Nephron (organoid): Measurements from ENCODE around the gene CHTF18.

Experiments used
- H3K27ac Mint-ChIP-seq, 3 experiments: 2 replicates each; pipeline ENCODE4 v1.8.0; 2020; ENCODE audit warnings: mixed read lengths in 3 of 3, mild to moderate bottlenecking in 2 of 3, moderate library complexity in 1 of 3
- H3K27me3 Mint-ChIP-seq: 2 replicates; pipeline ENCODE4 v1.8.0; 2021; ENCODE audit warnings: low read depth, mild to moderate bottlenecking, moderate library complexity, mixed read lengths
- H3K36me3 Mint-ChIP-seq: 2 replicates; pipeline ENCODE4 v1.8.0; 2020; ENCODE audit warnings: low read depth, mixed read lengths
- H3K4me1 Mint-ChIP-seq: 2 replicates; pipeline ENCODE4 v1.8.0; 2020; ENCODE audit warnings: mixed read lengths
- H3K4me3 Mint-ChIP-seq, 3 experiments: 2 replicates each; pipeline ENCODE4 v1.8.0; 2020; ENCODE audit warnings: mild to moderate bottlenecking in 3 of 3, mixed read lengths in 3 of 3, moderate library complexity in 2 of 3
- H3K9me3 Mint-ChIP-seq: 2 replicates; pipeline ENCODE4 v1.8.0; 2020; ENCODE audit warnings: mixed read lengths
- CTCF ChIP-seq, 3 experiments: fragments of 200-600 bp; sonication (generic); IDR thresholded peaks; one replicate each; pipeline ENCODE4 v1.5.0; 2021; ENCODE audit warnings: antibody characterized with exemption in 3 of 3; ENCODE audit not compliant: unreplicated experiment in 3 of 3

The CHTF18 gene

GRCh38 chr16:802914-803753 lies 14.7 kb downstream of the CHTF18 start:
- Mint-ChIP-seq H3K27ac (no peak overlapping the region), H3K4me3 (no peak overlapping the region), H3K27me3 (peaks cover 45% of the 10 kb centered on the region), H3K36me3 (peaks cover 4% of the 10 kb centered on the region), H3K9me3 (peaks cover 3% of the 10 kb centered on the region), H3K4me1 (peaks cover 12% of the 10 kb centered on the region)
- TF ChIP-seq CTCF (IDR thresholded peaks at IDR 0.05; ENCODE audit: unreplicated experiment in 3 of 3) = no peak

GRCh38 chr16:803754-804080 lies 15.3 kb downstream of the CHTF18 start:
- peaks cover 44% of the 10 kb centered on the region for H3K27me3 Mint-ChIP-seq
- H3K27ac Mint-ChIP-seq = no peak overlapping the region
- H3K9me3 Mint-ChIP-seq = peaks cover 6% of the 10 kb centered on the region
- no peak overlapping the region for H3K4me3 Mint-ChIP-seq
- TF ChIP-seq CTCF (IDR thresholded peaks at IDR 0.05; ENCODE audit: unreplicated experiment in 3 of 3) = no peak
- H3K4me1 Mint-ChIP-seq = peaks cover 12% of the 10 kb centered on the region
- H3K36me3 Mint-ChIP-seq = peaks cover 4% of the 10 kb centered on the region

- Mint-ChIP-seq H3K36me3 (peaks cover 4% of the 10 kb centered on the region), H3K27me3 (peaks cover 41% of the 10 kb centered on the region), H3K27ac (no peak overlapping the region), H3K4me3 (peak overlapping the region; percentile 17 to 33 (median 19)), H3K4me1 (peaks cover 12% of the 10 kb centered on the region), H3K9me3 (peaks cover 6% of the 10 kb centered on the region)
- no peak for TF ChIP-seq CTCF (IDR thresholded peaks at IDR 0.05; ENCODE audit: unreplicated experiment in 3 of 3)
These were observed 16.0 kb downstream of the CHTF18 start for GRCh38 chr16:804193-805048.

- Mint-ChIP-seq H3K9me3 (peaks cover 6% of the 10 kb centered on the region), H3K4me1 (peaks cover 12% of the 10 kb centered on the region), H3K4me3 (no peak overlapping the region), H3K27me3 (peaks cover 47% of the 10 kb centered on the region), H3K27ac (no peak overlapping the region), H3K36me3 (peaks cover 4% of the 10 kb centered on the region)
- TF ChIP-seq CTCF (IDR thresholded peaks at IDR 0.05; ENCODE audit: unreplicated experiment in 3 of 3) = no peak
These were observed 17.1 kb downstream of the CHTF18 start for GRCh38 chr16:805474-805873.

- Mint-ChIP-seq H3K27me3 (peaks cover 54% of the 10 kb centered on the region), H3K27ac (peak overlapping the region; percentile 69 to 92 (median 91))
- no peak for TF ChIP-seq CTCF (IDR thresholded peaks at IDR 0.05; ENCODE audit: unreplicated experiment in 3 of 3)
These were observed 19.1 kb downstream of the CHTF18 start for GRCh38 chr16:807347-808084.

More at GRCh38 chr16:807347-808084, 19.1 kb downstream of the CHTF18 start:
- Mint-ChIP-seq H3K36me3 (peaks cover 7% of the 10 kb centered on the region), H3K9me3 (peaks cover 10% of the 10 kb centered on the region), H3K4me1 (peaks cover 12% of the 10 kb centered on the region), H3K4me3 (peak overlapping the region; percentile 97 to 99 (median 99))
